Endometrium (tissue), 2 donors: ENCODE data around the gene ADAMTS14.

Experiments used
- FAIRE-seq: peaks from 2 replicates; lab custom pipeline; 2012; peaks lifted over from hg19 to GRCh38; lab: Jason Lieb, UNC
- donor health status: control.
- donor health status: control.

The ADAMTS14 gene

GRCh38 chr10:70784016-70784415 lies 111.7 kb downstream of the ADAMTS14 start:
- FAIRE-seq: no peak

- FAIRE-seq: no peak
These were observed 112.2 kb downstream of the ADAMTS14 start for GRCh38 chr10:70784471-70784870.

GRCh38 chr10:70785190-70785589 lies 112.9 kb downstream of the ADAMTS14 start, which contains the start of gene TBATA:
TBATA (minus strand) TSS chr10:70785377; CDS start chr10:70783379, 1,998 bp downstream.
- no peak for FAIRE-seq

- no peak for FAIRE-seq
These were observed 114.6 kb downstream of the ADAMTS14 start for GRCh38 chr10:70786799-70787415.

- no peak for FAIRE-seq
These were observed 119.2 kb downstream of the ADAMTS14 start for GRCh38 chr10:70791386-70792039.

GRCh38 chr10:70795613-70796012 lies 123.3 kb downstream of the ADAMTS14 start:
- no peak for FAIRE-seq

- no peak for FAIRE-seq
These were observed 125.5 kb downstream of the ADAMTS14 start for GRCh38 chr10:70797840-70798239.

- no peak for FAIRE-seq
These were observed 126.8 kb downstream of the ADAMTS14 start for GRCh38 chr10:70799124-70799523.

GRCh38 chr10:70801854-70802253 lies 129.5 kb downstream of the ADAMTS14 start:
- no peak for FAIRE-seq

GRCh38 chr10:70803775-70804420 lies 131.6 kb downstream of the ADAMTS14 start:
- FAIRE-seq: no peak

- no peak for FAIRE-seq
These were observed 132.1 kb downstream of the ADAMTS14 start for GRCh38 chr10:70804421-70804808.

GRCh38 chr10:70805619-70806215 lies 133.4 kb downstream of the ADAMTS14 start:
- FAIRE-seq: no peak

GRCh38 chr10:70806841-70807240 lies 134.5 kb downstream of the ADAMTS14 start:
- FAIRE-seq: no peak

GRCh38 chr10:70807556-70807955 lies 135.2 kb downstream of the ADAMTS14 start:
- no peak for FAIRE-seq

GRCh38 chr10:70809011-70809611 lies 136.8 kb downstream of the ADAMTS14 start:
- no peak for FAIRE-seq

- FAIRE-seq: no peak
These were observed 137.4 kb downstream of the ADAMTS14 start for GRCh38 chr10:70809726-70810125.

- no peak for FAIRE-seq
These were observed 138.7 kb downstream of the ADAMTS14 start for GRCh38 chr10:70810967-70811366.

- no peak for FAIRE-seq
These were observed 139.6 kb downstream of the ADAMTS14 start for GRCh38 chr10:70811881-70812280.
